CD8-positive, alpha-beta memory T cell (primary cell): ENCODE measurements around the gene AJM1. TPM values are rescaled to one million over a fixed set of nuclear protein-coding genes. Genes with fewer than 3 reads are reported as not detected.
"Not testable (repeated sequence)": the region's sequence is repeated elsewhere in the genome, so short reads cannot be mapped to it uniquely, and the experiment has no call there.

Experiments
- CTCF ChIA-PET: fragments of 350-600 bp; sonication (Branson Sonifier 250); formaldehyde crosslinking; loops from one replicate; lab custom pipeline; 2021; ENCODE audit warnings: antibody characterized with exemption; lab: Charles Lee
- POLR2A ChIA-PET: fragments of 350-600 bp; sonication (Branson Sonifier 250); formaldehyde crosslinking; loops from one replicate; lab custom pipeline; 2021; ENCODE audit warnings: antibody characterized with exemption; lab: Charles Lee
- DNase-seq, 5 donors: peaks; one replicate each; pipeline versions ENCODE4 v3.0.0 to v3.0.0-alpha.2; 2020 to 2022; ENCODE audit warnings: mixed read lengths in 1 of 5
- H3K27ac ChIP-seq: one replicate; pipeline ENCODE4 v1.7.0; 2013; ENCODE audit warnings: low read depth, mild to moderate bottlenecking, low read length, moderate library complexity
- H3K27me3 ChIP-seq: 2 replicates; pipeline ENCODE4 v1.7.0; 2013; ENCODE audit warnings: low read length, mild to moderate bottlenecking; ENCODE audit not compliant: insufficient read depth, poor library complexity, severe bottlenecking
- H3K36me3 ChIP-seq: 2 replicates; pipeline ENCODE4 v1.7.0; 2013; ENCODE audit warnings: mild to moderate bottlenecking, low read length, moderate library complexity; ENCODE audit not compliant: insufficient read depth
- H3K4me1 ChIP-seq: 2 replicates; pipeline ENCODE4 v1.7.0; 2013; ENCODE audit warnings: mild to moderate bottlenecking, low read length, moderate library complexity; ENCODE audit not compliant: insufficient read depth
- H3K4me3 ChIP-seq: 2 replicates; pipeline ENCODE4 v1.7.0; 2013; ENCODE audit warnings: mild to moderate bottlenecking, low read length
- H3K9me3 ChIP-seq: 2 replicates; pipeline ENCODE4 v1.7.0; 2013; ENCODE audit warnings: mild to moderate bottlenecking, low read length
- H3K27ac Mint-ChIP-seq, 8 donors: one replicate each; pipeline ENCODE4 v1.8.0; 2020 to 2021; ENCODE audit warnings: mixed read lengths in 8 of 8, mild to moderate bottlenecking in 6 of 8, inconsistent platforms in 3 of 8, moderate library complexity in 3 of 8
- H3K27me3 Mint-ChIP-seq, 2 donors: one replicate each; pipeline ENCODE4 v1.8.0; 2020 to 2021; ENCODE audit warnings: mixed read lengths in 2 of 2, mild to moderate bottlenecking in 1 of 2, moderate library complexity in 1 of 2
- H3K36me3 Mint-ChIP-seq, 3 donors: one replicate each; pipeline ENCODE4 v1.8.0; 2020 to 2021; ENCODE audit warnings: mixed read lengths in 3 of 3, inconsistent platforms in 1 of 3, mild to moderate bottlenecking in 1 of 3
- H3K4me1 Mint-ChIP-seq, 3 donors: one replicate each; pipeline ENCODE4 v1.8.0; 2020 to 2021; ENCODE audit warnings: mixed read lengths in 3 of 3, inconsistent platforms in 1 of 3, mild to moderate bottlenecking in 1 of 3
- H3K4me3 Mint-ChIP-seq, 7 donors: one replicate each; pipeline ENCODE4 v1.8.0; 2020 to 2021; ENCODE audit warnings: mixed read lengths in 7 of 7, mild to moderate bottlenecking in 6 of 7, moderate library complexity in 4 of 7, inconsistent platforms in 2 of 7
- H3K9me3 Mint-ChIP-seq, 5 donors: one replicate each; pipeline ENCODE4 v1.8.0; 2020 to 2022; ENCODE audit warnings: mixed read lengths in 5 of 5, mild to moderate bottlenecking in 3 of 5, moderate library complexity in 2 of 5, inconsistent platforms in 1 of 5
- polyA plus RNA-seq: library from polyadenylated mRNA; unstranded; fragments of 300-500 nt; fragmentation: Illumina TruSeq; gene quantifications from one replicate; pipeline ENCODE4 v1.2.3, GENCODE V29; 2021
- total RNA-seq, 2 experiments: library from RNA; stranded (reverse); gene quantifications; one replicate each; pipeline ENCODE4 v1.2.3, GENCODE V29; 2021

Gene AJM1
- total and polyA plus RNA-seq, 3 experiments from 2014 or later, result 0.39 to 3.2 (median 3.2) TPM

DNA sequence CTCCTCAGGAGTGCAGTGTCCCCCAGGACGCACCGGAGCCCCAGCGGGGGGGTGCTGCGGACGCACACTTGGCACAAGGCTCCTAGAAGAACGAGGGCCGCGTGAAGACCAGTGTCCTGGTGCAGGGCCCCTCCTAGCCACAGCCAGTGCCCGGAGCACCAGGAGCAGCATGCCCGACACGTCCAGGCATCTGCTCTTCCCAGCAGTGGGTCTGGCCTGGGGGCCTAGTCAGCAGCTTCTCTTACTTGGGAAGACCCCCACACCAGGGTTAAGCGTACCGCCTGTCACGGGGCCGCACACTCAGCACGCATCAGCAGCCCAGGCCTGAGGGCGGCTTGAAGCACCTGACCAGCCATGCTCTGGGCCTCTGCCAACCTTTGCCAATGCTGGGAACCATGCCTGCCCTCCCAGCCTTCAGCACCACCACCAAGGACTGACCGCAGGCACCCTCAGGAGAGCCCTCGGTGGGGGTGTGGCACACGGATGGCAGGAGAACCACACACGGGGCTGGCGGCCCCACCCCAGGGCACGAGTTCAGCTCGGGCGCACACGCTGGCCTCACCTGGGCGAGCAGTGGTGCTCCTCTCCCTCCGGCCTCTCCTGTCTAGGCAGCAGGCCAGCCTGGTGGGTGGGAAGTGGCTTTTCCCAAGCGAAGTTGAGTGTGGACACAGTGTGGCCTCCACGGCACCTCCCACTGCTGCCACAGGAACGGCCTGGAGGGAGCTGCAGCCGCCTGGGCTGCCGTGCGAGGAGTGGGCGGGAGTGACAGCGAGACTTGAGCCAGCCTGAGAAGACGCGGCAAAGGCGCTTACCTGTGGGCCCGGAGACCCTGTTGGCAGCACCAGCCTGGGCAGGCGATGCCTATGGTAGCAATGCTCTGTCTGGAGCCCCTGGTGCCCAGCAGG is 12.0 kb upstream of the AJM1 start:
- Histone ChIP-seq H3K36me3 (peaks cover 3% of the 10 kb centered on the region), H3K27ac (no peak overlapping the region), H3K9me3 (no peaks in the 10 kb centered on the region), H3K4me3 (no peak overlapping the region), H3K4me1 (no peaks in the 10 kb centered on the region), H3K27me3 (no peaks in the 10 kb centered on the region)
- POLR2A ChIA-PET, result no interaction called here
- DNase-seq, result peak in 1 of 5 donors; percentile 45
- Mint-ChIP-seq H3K27me3 (no peaks in the 10 kb centered on the region), H3K27ac (no peak overlapping the region), H3K4me1 (peaks cover 0 to 2% (median 0%) of the 10 kb centered on the region in 3 donors), H3K36me3 (peaks cover 0 to 58% (median 3%) of the 10 kb centered on the region in 3 donors), H3K9me3 (no peaks in the 10 kb centered on the region), H3K4me3 (peak overlapping the region in 1 of 7 donors; percentile 9)
- CTCF ChIA-PET, result interaction anchor here (1.1 kb wide), 1 partner anchor 12 kb away, joined by 3 read pairs; the partner anchor contains the start of gene AJM1

DNA sequence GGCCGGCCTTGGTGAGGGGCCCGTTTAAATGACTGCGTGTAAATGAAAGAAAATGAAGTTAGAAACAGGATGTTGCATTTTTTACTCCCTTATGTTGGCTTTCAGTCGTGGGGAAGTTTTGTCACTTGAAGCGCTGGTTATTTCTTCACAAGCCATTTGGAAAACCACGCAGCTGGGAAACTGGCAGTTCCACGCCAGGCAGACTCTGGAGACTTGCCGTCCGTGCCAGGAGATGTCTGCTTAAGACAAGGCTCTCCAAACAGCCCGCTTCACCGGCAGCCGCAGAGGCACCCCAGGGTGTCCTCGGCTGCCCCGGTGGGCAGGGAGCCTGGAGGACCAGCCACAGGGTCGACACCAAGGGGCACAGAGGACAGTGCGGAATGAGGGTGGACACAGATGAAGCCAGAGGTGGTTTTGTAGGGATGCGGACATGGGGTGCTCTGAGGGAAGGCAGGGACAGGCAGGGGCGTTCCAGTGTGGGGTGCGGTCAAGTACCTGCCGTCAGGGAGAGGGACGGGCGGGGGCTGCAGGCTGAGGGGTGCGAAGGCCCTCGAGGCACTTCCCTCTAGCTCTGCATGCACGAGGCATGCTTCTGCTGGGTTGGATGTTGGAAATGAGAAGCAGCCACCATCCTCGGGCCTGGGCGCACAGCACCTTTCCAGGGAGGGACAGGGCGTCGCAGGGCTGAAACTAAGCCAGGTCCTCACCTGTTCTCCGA is 11.1 kb upstream of the AJM1 start:
- CTCF ChIA-PET, result interaction anchor here (3.4 kb wide), 1 partner anchor 11 kb away, joined by 12 read pairs; the partner anchor contains the start of gene AJM1
- Mint-ChIP-seq H3K4me1 (peaks cover 0 to 2% (median 0%) of the 10 kb centered on the region in 3 donors), H3K27me3 (no peaks in the 10 kb centered on the region), H3K36me3 (peaks cover 0 to 51% (median 3%) of the 10 kb centered on the region in 3 donors), H3K9me3 (no peaks in the 10 kb centered on the region), H3K4me3 (no peak overlapping the region), H3K27ac (no peak overlapping the region)
- H3K4me3 ChIP-seq, result no peak overlapping the region
- no peaks in the 10 kb centered on the region for H3K27me3 ChIP-seq
- POLR2A ChIA-PET, result no interaction called here
- H3K4me1 ChIP-seq, result no peaks in the 10 kb centered on the region
- no peak for DNase-seq
- no peaks in the 10 kb centered on the region for H3K36me3 ChIP-seq
- no peaks in the 10 kb centered on the region for H3K9me3 ChIP-seq
- H3K27ac ChIP-seq, result no peak overlapping the region

DNA sequence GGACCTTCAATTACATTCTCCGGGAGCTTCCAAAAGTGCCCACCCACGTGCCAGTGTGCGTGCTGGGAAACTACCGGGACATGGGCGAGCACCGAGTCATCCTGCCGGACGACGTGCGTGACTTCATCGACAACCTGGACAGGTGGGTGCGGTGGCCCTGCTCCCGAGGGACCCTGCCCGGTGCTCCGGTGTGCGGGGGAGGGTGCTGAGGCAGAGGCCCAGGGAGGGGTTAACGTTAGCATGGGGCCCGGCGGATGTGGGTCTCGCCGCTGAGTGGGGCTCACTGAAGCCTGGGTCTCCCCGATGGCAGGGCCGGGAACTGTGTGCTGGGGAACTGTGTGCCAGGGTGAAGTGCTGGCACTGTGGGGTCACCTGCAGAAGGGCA is 10.6 kb upstream of the AJM1 start:
- CTCF ChIA-PET, result interaction anchor here (3.4 kb wide), 1 partner anchor 11 kb away, joined by 12 read pairs; the partner anchor contains the start of gene AJM1

DNA sequence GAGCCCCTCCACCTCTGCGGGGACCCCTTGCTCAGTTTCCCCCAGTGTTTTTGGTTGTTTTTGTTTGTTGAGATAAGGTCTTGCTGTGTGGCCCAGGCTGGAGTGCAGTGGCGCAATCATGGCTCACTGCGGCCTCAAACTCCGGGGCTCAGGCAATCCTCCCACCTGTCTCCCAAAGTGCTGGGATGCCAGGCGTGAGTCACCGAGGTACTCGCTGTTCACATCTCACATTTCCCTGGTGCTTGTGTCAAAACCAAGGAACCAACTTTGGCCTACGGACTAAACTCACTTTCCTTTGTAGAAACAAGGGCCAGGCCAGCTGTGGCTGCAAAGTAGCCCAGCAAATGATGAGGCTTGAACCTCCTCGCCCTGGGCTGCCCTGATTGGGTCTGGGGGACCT is 9.7 kb upstream of the AJM1 start:
- Mint-ChIP-seq H3K27ac (no peak overlapping the region), H3K9me3 (no peaks in the 10 kb centered on the region), H3K4me3 (no peak overlapping the region), H3K36me3 (peaks cover 0 to 45% (median 3%) of the 10 kb centered on the region in 3 donors), H3K27me3 (no peaks in the 10 kb centered on the region), H3K4me1 (peaks cover 0 to 2% (median 0%) of the 10 kb centered on the region in 3 donors)
- Histone ChIP-seq H3K4me3 (no peak overlapping the region), H3K27ac (no peak overlapping the region), H3K27me3 (no peaks in the 10 kb centered on the region), H3K9me3 (no peaks in the 10 kb centered on the region), H3K36me3 (no peaks in the 10 kb centered on the region), H3K4me1 (no peaks in the 10 kb centered on the region)
- ChIA-PET POLR2A (no interaction called here), CTCF (interaction anchor here (3.4 kb wide), 1 partner anchor 10 kb away, joined by 12 read pairs; the partner anchor contains the start of gene AJM1)
- peak in 1 of 5 donors; percentile 36 for DNase-seq

More for the DNA sequence above, 10.6 kb upstream of the AJM1 start:
- POLR2A ChIA-PET, result no interaction called here
- Mint-ChIP-seq H3K9me3 (no peaks in the 10 kb centered on the region), H3K36me3 (peaks cover 0 to 47% (median 3%) of the 10 kb centered on the region in 3 donors), H3K27ac (no peak overlapping the region), H3K4me3 (no peak overlapping the region), H3K27me3 (no peaks in the 10 kb centered on the region), H3K4me1 (peaks cover 0 to 2% (median 0%) of the 10 kb centered on the region in 3 donors)
- Histone ChIP-seq H3K9me3 (no peaks in the 10 kb centered on the region), H3K27me3 (no peaks in the 10 kb centered on the region), H3K4me3 (no peak overlapping the region), H3K4me1 (no peaks in the 10 kb centered on the region), H3K36me3 (no peaks in the 10 kb centered on the region), H3K27ac (no peak overlapping the region)
- peak in 1 of 5 donors; percentile 39 for DNase-seq

DNA sequence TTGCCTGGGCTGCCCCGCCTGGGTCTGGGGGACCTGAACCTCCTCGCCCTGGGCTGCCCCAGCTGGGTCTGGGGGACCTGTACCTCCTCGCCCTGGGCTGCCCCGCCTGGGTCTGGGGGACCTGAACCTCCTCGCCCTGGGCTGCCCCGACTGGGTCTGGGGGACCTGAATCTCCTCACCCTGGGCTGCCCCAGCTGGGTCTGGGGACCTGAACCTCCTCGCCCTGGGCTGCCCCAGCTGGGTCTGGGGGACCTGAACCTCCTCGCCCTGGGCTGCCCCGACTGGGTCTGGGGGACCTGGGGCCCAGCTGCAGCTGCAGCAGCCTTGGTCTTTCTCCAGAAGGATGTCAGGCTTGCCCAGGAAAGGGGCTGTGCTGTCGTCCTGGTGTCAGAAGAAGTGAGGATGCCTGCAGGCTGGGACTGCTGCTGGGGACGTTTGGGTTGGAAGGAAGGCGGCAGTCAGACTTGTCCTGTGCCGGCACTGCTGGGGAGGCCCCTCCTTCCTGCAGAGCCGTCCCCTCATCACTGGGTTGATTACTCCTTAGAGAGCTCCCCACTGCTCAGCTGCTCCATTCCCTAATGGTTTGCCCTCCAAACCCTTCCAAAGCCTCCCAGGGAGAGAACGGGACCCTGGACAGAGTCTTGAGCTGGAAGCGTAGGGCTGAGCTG is 8.8 kb upstream of the AJM1 start:
- POLR2A ChIA-PET, H3K27me3 Mint-ChIP-seq, H3K4me3 Mint-ChIP-seq, H3K36me3 ChIP-seq, H3K27ac ChIP-seq, H3K9me3 Mint-ChIP-seq, H3K4me3 ChIP-seq, H3K4me1 ChIP-seq, H3K27me3 ChIP-seq, H3K9me3 ChIP-seq, H3K4me1 Mint-ChIP-seq: not testable (repeated sequence)
- Mint-ChIP-seq H3K36me3 (peaks cover 0 to 47% (median 3%) of the 10 kb centered on the region in 3 donors), H3K27ac (peak overlapping the region in 2 of 8 donors; percentile 36 to 78)
- CTCF ChIA-PET, result interaction anchor here (3.4 kb wide), 1 partner anchor 9 kb away, joined by 12 read pairs; the partner anchor contains the start of gene AJM1
- DNase-seq, result peak in 1 of 5 donors; percentile 28

DNA sequence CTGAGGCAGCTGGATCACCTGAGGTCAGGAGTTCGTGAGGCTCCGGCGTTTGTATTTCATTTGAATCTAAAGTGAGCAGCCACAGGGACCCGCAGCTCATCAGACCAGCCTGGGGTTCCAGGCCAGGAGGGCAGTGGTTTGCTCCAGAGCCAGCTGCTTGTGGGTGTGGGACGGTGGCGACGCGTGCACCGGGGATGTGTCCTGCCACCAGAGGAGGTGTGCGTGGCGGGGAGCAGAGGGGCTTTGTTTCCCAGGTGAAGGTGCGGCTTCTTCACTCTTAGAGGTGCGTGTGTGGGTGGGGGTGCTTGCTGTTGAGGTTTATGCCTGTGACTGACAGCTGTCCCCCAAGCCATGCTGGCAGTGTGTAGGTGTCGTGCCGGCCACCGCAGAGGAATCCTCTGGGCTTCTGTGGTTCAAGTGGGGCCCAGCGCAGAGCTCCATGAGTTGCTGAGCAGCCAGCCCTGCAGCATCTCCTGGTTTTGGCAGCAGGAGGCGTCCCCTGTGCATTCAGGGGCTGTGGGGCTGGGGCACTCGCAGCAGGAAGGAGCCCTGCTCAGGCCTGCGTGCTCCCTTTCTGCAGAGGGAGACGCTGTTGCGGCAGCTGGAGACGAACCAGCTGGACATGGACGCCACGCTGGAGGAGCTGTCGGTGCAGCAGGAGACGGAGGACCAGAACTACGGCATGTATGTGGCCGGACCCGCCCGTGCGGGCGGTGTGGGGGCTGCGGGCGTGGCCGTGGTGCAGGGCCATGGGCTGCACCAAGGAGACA is 6.9 kb upstream of the AJM1 start:
- Histone ChIP-seq H3K9me3 (no peaks in the 10 kb centered on the region), H3K36me3 (no peaks in the 10 kb centered on the region), H3K27ac (no peak overlapping the region), H3K27me3 (no peaks in the 10 kb centered on the region), H3K4me1 (no peaks in the 10 kb centered on the region), H3K4me3 (no peak overlapping the region)
- Mint-ChIP-seq H3K9me3 (no peaks in the 10 kb centered on the region), H3K27ac (no peak overlapping the region), H3K4me3 (no peak overlapping the region), H3K36me3 (peaks cover 0 to 43% (median 3%) of the 10 kb centered on the region in 3 donors), H3K27me3 (no peaks in the 10 kb centered on the region), H3K4me1 (peaks cover 0 to 5% (median 4%) of the 10 kb centered on the region in 3 donors)
- ChIA-PET CTCF (interaction anchor here (1.2 kb wide), 1 partner anchor 25 kb away, joined by 4 read pairs; no protein-coding TSS in a partner anchor), POLR2A (no interaction called here)
- DNase-seq, result no peak
